GM13976 (cell line): ENCODE data around the gene STX16.

Source experiments
- DNase-seq: peaks from one replicate; pipeline ENCODE4 v3.0.0; 2012; ENCODE audit warnings: low spot score
- CTCF ChIP-seq: IDR thresholded peaks from 2 replicates; pipeline ENCODE4 v1.5.1; 2012; ENCODE audit warnings: borderline replicate concordance, mild to moderate bottlenecking; ENCODE audit not compliant: insufficient read depth; ENCODE audit errors: extremely low read depth, missing control alignments, control extremely low read depth
- in situ Hi-C: fragments of 300-500 bp; cut with MboI; formaldehyde crosslinking; loops from one replicate; pipeline ENCODE4 v1.12.0; 2022; ENCODE audit warnings: low sequenced_read_pairs, mixed read lengths, inconsistent platforms; ENCODE audit not compliant: unreplicated experiment

The STX16 gene

GRCh38 chr20:58652606-58653294, 1.7 kb downstream of the STX16 start:
- DNase-seq, result no peak
- in situ Hi-C loops, result no loop called here
- no peak for TF ChIP-seq CTCF

- TF ChIP-seq CTCF, result no peak
- no peak for DNase-seq
- in situ Hi-C loops, result no loop called here
Observed at GRCh38 chr20:58654337-58654736, 3.3 kb downstream of the STX16 start.

- in situ Hi-C loops, result no loop called here
- no peak for TF ChIP-seq CTCF
- DNase-seq, result no peak
Observed at GRCh38 chr20:58655328-58656107, 4.4 kb downstream of the STX16 start.

- in situ Hi-C loops, result no loop called here
- DNase-seq, result no peak
- no peak for TF ChIP-seq CTCF
Observed at GRCh38 chr20:58656831-58657230, 5.7 kb downstream of the STX16 start.

GRCh38 chr20:58657262-58657661, 6.2 kb downstream of the STX16 start:
- DNase-seq, result no peak
- TF ChIP-seq CTCF, result no peak
- in situ Hi-C loops, result no loop called here

GRCh38 chr20:58657986-58658385, 6.9 kb downstream of the STX16 start:
- in situ Hi-C loops, result no loop called here
- TF ChIP-seq CTCF, result no peak
- no peak for DNase-seq
